ENCODE measurements around the gene EP400.
"Not testable (repeated sequence)": the region's sequence is repeated elsewhere in the genome, so short reads cannot be mapped to it uniquely, and the experiment has no call there.

EP400 gene

GRCh38 chr12:131954460-131954859 lies 4.7 kb downstream of the EP400 start:
- DNase-seq, result not testable (repeated sequence)

GRCh38 chr12:131959116-131959515 lies 9.4 kb downstream of the EP400 start:
- DNase-seq, result no peak

DNA sequence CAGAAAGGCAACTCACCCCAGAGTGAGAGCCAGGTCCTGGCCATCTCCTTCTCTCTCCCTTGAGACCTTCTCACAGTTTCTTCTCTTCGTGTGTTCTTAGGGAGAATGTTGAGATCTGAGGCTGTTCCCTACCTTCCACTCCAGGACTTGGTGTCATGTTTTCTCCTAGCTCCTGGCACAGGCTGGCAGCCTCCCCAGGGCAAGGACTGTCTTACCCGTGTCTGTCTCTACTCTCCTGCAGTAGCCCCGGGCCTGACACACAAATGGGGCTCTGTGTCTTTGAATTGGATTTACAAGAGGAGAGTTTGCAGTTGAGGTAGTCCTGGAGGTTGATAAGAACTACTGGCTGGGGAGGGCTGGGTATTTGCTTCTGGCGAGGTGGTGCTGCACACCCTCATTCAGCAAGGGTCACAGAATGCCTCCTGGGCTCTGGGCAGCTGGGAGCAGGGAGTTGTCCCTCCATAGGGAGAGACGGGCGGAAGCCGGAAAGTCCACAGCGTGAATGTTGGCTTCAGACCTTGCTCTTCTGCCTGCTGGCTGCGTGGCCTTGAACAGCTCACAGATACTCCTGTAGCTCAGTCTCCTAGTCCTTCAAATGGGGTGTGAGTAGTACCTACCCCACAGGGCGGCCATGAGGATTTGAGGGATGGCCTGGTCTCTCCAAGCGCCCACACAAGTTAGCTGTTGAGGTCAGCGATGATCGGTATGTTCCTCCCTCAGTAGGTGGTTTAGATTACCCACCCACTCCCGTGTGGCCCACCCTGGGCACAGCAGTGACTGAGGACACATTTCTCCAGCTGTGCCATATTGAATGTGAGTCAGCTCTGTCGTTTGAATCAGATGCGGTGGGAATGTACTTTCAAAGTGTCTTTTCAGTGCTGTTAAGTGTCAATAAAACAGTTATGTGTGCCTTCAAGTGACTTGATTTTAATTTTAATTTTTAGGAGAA lies 10.2 kb downstream of the EP400 start:
- DNase-seq, result no peak

DNA sequence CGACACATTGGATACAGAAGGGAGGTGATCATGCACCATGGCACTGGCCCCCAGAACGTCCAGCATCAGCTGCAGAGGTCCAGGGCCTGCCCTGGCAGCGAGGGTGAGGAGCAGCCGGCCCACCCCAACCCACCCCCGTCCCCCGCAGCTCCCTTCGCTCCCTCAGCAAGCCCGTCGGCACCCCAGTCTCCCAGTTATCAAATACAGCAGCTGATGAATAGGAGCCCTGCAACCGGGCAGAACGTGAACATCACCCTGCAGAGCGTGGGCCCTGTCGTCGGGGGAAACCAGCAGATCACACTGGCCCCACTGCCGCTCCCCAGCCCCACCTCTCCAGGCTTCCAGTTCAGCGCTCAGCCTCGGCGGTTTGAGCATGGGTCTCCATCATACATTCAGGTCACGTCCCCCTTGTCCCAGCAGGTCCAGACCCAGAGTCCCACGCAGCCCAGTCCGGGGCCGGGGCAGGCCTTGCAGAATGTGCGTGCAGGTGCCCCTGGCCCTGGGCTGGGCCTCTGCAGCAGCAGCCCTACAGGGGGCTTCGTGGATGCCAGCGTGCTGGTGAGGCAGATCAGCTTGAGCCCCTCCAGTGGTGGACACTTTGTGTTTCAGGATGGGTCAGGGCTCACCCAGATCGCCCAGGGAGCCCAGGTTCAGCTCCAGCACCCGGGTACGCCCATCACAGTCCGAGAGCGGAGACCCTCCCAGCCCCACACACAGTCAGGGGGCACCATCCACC lies 11.0 kb downstream of the EP400 start:
- not testable (repeated sequence) for DNase-seq

GRCh38 chr12:131961328-131961727 lies 11.6 kb downstream of the EP400 start:
- DNase-seq, result not testable (repeated sequence)

DNA sequence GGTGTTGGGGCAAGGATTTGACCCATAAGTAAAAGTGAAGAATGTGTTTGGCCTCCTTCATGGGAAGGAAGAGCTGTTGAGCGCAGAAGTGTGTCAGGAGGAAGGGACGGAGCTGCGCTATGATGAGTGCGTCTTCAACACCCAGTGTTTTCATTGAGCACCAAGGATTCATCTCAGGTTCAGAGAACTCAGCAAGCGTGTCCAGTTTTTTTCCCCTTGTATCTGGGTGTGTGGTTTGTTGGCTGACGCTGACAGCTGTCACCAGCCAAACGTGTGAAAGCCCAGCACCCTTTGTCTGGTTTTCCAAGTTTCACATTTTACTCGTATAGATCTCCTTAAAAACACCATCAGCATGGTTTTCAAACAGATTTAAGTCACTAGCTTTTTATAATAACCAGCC lies 12.3 kb downstream of the EP400 start:
- DNase-seq, result no peak

DNA sequence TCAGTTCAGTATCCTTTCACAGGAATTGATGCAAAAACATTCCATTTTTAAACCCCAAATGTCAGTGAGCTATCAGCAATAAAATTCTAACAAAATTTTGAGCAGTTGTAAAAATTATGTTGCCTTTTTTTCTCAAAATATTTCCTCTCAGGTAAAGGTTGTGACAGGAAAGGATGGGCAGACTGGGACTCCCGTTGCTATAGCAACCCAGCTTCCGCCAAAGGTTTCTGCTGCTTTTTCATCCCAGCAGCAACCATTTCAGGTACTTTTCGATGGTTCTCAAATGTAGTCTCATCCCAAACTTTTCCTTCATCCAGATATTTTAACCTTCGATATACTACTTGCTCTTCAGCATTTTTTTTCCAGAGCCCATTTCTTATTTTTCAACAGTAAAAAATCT lies 13.6 kb downstream of the EP400 start:
- DNase-seq, result peak in 1 of 2 donors; percentile 46

GRCh38 chr12:131965073-131965472 lies 15.3 kb downstream of the EP400 start:
- no peak for DNase-seq

DNA sequence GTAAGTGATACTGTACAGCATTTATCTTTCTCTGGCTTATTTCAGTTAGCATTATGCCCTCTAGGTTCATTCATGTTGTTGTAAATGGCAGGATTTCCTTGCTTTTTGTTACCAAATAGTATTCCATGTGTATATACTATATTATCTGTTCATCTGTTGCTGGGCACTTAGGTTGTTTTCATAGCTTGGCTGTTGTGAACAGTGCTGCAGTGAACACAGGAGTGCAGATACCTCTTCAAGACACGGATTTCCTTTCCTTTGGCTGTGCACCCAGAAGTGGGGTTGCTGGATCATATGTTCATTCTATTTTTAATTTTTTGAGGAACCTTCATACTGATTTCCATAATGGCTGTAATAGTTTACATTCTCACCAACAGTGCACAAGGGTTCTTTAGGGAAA lies 21.5 kb downstream of the EP400 start:
- no peak for DNase-seq

DNA sequence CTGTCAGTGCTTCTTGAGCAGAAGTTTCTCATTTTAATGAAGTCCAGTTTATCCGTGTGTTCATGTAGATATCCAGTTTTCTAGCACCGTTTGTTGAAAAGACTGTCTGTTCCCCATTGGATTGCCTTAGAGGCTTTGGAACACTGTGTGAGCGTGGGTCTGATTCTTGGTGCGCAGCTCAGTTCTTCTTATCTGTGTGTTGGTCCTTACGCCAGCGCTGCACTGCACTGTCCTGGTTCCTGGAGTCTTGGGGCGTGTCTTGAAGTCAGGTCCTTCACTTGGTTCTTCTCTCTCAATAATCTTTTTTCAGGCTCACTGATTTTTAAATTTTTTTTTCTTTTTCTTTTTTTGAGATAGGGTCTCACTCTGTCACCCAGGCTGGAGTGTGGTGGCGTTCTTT lies 25.5 kb downstream of the EP400 start:
- DNase-seq, result no peak

GRCh38 chr12:131979606-131980005 lies 29.9 kb downstream of the EP400 start:
- DNase-seq, result no peak

DNA sequence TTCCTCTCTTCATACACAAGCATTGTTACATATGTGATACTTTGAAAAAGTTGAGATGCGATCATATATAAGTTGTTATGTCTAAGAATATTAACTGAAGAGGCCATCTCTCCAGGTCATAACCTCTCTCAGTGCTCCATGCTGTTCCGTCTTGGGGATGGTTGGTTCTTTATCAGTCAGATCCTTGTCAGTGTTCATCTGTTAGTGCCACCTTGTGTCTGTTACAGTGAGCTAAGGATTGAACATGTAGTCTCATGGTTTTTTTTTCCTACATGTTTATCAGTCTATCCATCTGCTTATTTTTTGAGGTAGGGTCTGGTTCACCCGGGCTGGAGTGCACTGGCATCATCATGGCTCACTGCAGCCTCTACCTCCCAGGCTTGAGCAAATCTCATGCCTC lies 30.5 kb downstream of the EP400 start:
- DNase-seq, result no peak

GRCh38 chr12:131981388-131981787 lies 31.6 kb downstream of the EP400 start:
- DNase-seq, result no peak

DNA sequence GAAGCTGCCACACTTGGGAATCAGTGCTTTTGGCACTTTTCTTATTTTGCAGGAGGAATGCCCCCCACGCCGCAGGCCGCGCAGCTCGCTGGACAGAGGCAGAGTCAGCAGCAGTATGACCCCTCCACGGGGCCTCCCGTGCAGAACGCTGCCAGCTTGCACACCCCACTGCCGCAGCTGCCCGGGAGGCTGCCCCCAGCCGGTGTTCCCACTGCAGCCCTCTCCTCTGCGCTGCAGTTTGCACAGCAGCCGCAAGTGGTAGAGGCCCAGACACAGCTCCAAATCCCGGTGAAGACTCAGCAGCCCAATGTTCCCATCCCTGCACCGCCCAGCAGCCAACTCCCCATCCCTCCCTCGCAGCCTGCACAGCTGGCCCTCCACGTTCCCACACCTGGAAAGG lies 32.3 kb downstream of the EP400 start:
- no peak for DNase-seq

GRCh38 chr12:131983026-131983425 lies 33.3 kb downstream of the EP400 start:
- DNase-seq, result no peak

GRCh38 chr12:131983554-131983953 lies 33.8 kb downstream of the EP400 start:
- no peak for DNase-seq

- no peak for DNase-seq
Observed at GRCh38 chr12:131984334-131984733, 34.6 kb downstream of the EP400 start.

- peak in 1 of 2 donors; percentile 27 for DNase-seq
Observed at GRCh38 chr12:131985510-131985875, 35.8 kb downstream of the EP400 start.

DNA sequence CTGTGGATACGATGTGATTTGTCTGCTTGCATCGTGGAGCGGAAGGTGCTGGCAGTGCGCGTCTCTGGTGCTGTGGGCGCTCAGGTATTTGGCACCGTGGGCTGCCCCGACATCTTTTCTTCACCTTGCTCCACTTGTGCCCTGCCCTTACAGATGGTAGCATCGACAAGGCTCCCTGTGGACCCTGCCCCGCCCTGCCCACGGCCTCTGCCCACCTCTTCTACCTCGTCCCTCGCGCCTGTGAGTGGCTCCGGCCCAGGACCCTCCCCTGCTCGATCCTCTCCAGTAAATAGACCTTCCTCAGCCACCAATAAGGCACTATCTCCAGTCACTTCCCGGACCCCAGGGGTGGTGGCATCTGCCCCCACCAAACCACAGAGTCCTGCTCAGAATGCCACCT lies 36.6 kb downstream of the EP400 start:
- no peak for DNase-seq

GRCh38 chr12:131986910-131987309 lies 37.2 kb downstream of the EP400 start:
- no peak for DNase-seq

DNA sequence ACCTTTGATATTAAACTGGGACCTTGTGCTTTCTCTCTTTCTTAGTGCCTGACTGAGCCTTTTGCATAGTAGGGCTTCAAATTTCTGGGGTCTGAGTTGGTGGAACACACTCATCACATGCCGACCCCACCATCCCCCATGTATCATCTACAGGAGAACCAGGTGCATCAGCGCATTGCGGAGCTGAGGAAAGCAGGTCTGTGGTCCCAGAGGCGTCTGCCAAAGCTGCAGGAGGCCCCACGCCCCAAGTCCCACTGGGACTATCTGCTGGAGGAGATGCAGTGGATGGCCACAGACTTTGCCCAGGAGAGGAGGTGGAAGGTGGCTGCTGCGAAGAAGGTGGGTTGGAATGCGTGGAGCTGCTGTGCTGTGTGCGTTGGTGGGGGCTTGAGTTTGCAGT lies 37.8 kb downstream of the EP400 start:
- no peak for DNase-seq

- no peak for DNase-seq
Observed at GRCh38 chr12:131988054-131988796, 38.5 kb downstream of the EP400 start.

- no peak for DNase-seq
Observed at GRCh38 chr12:131989021-131989420, 39.3 kb downstream of the EP400 start.

Measured in CD4-positive, alpha-beta T cell treated with Interferon alpha-2 for 1 hour (primary cell).